ENCODE measurements around the gene ACTL6B. TPM values are rescaled to one million over a fixed set of nuclear protein-coding genes. Genes with fewer than 3 reads are reported as not detected.

Gene ACTL6B
- total RNA-seq, 3 donors from 2014 or later, result not detected

GRCh38 chr7:100694098-100694745 lies 38.0 kb upstream of the ACTL6B start, which contains the start of gene GIGYF1:
Gene GIGYF1 (minus strand): TSS chr7:100694250. CDS start chr7:100688238, 6,012 bp downstream.
- H3K4me1 ChIP-seq, result peaks cover 4 to 14% of the 10 kb centered on the region in 2 donors
- TF ChIP-seq POLR2AphosphoS5 (IDR thresholded peaks at IDR 0.05), result no peak
- TF ChIP-seq POLR2A (IDR thresholded peaks at IDR 0.05), result no peak
- no peak for TF ChIP-seq CTCF (IDR thresholded peaks at IDR 0.05)
- no peaks in the 10 kb centered on the region for H3K9me3 ChIP-seq
- intact Hi-C loops (cut with DNase I; ENCODE audit: low total_unique reads), result no loop called here
- H3K4me3 ChIP-seq, result peak within 1 kb of the TSS; percentile 95 to 100 (median 95)
- no peaks in the 10 kb centered on the region for H3K36me3 ChIP-seq
- DNase-seq (ENCODE audit: low spot score in 2 of 2), result peak; percentile 67 to 68
- no peaks in the 10 kb centered on the region for H3K27me3 ChIP-seq
- peak within 1 kb of the TSS; percentile 93 to 97 for H3K27ac ChIP-seq

GRCh38 chr7:100693312-100694097 lies 37.3 kb upstream of the ACTL6B start:
- Histone ChIP-seq H3K4me1 (peaks cover 4 to 14% of the 10 kb centered on the region in 2 donors), H3K27me3 (no peaks in the 10 kb centered on the region), H3K27ac (peak overlapping the region; percentile 93 to 97), H3K36me3 (no peaks in the 10 kb centered on the region), H3K4me3 (peak overlapping the region; percentile 95 to 100 (median 95)), H3K9me3 (no peaks in the 10 kb centered on the region)
- intact Hi-C loops (cut with DNase I; ENCODE audit: low total_unique reads), result no loop called here
- TF ChIP-seq POLR2A (IDR thresholded peaks at IDR 0.05) (no peak), POLR2AphosphoS5 (IDR thresholded peaks at IDR 0.05) (no peak), CTCF (IDR thresholded peaks at IDR 0.05) (no peak)
- DNase-seq (ENCODE audit: low spot score in 2 of 2), result peak in 1 of 2 donors; percentile 50

DNA sequence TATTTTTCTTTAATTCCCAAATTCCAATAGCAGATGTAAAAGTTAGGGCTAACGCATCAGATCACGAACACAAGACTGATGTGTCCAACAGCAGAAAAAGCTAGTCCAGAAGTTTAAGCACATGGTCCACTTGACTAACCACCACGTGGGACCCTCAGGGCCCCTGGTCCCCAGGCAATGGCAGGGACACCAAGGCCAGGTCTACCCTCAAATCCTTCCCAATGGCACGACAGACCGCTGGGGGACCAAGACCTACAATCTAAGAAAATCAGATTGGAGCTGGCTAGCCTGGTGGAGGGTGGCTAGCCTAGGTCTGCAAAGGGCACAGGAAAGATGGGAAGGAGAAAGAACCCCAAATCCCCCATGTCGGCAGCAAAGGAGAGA lies 36.3 kb upstream of the ACTL6B start:
- intact Hi-C loops (cut with DNase I; ENCODE audit: low total_unique reads), result no loop called here
- TF ChIP-seq POLR2A (IDR thresholded peaks at IDR 0.05) (no peak), CTCF (IDR thresholded peaks at IDR 0.05) (no peak), POLR2AphosphoS5 (IDR thresholded peaks at IDR 0.05) (no peak)
- Histone ChIP-seq H3K4me1 (peaks cover 4 to 14% of the 10 kb centered on the region in 2 donors), H3K36me3 (no peaks in the 10 kb centered on the region), H3K4me3 (peak overlapping the region; percentile 95 to 100 (median 95)), H3K9me3 (no peaks in the 10 kb centered on the region), H3K27me3 (no peaks in the 10 kb centered on the region), H3K27ac (peak overlapping the region; percentile 93 to 97)
- no peak for DNase-seq (ENCODE audit: low spot score in 2 of 2)

DNA sequence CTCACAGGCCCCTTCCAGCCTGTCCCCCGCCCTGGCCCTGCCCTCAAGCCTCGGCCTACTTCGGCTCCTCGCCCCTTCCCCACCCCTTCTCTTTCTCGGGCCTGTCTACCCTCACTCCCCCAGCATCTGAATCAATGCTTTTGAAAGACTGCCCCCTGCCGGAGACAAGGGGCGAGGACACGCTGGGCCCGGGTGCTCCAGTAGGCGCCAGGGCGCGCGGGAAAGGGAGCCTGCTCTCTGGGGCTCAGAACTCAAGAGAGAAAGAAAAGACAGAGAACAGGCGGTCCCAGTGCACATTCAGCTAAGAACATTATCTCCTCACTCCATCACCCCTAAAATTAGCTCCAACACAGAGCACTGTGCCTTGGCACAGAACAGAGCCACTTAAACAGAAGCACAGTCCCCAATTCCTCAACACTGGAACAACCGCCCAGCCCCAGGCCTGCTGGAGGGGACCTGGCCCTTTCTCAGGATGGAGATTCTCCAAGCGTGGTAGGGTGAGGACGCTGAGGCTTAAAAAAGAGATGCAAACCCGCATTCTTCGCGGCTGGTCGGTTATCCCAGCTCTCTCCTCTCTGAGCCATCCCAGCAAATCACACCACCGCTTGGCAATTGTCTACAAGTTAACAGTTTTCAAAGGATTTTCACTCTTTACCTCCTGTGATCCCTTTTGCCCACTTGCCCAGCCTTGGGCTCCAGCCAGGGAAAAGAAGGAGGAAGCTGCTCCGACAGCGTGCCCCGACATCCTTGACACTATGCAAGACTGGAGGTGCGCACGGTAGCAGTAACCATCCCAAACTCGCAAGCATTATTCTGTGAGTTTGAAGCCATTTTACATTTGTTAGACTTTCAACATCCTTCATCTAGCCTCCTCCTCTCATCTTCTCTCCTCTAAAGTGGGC lies 35.7 kb upstream of the ACTL6B start:
- intact Hi-C loops (cut with DNase I; ENCODE audit: low total_unique reads), result no loop called here
- Histone ChIP-seq H3K36me3 (peaks cover 4% of the 10 kb centered on the region), H3K4me1 (peaks cover 4 to 14% of the 10 kb centered on the region in 2 donors), H3K4me3 (peak overlapping the region; percentile 95 to 100 (median 95)), H3K27ac (peak overlapping the region; percentile 21 to 93), H3K27me3 (no peaks in the 10 kb centered on the region), H3K9me3 (no peaks in the 10 kb centered on the region)
- DNase-seq (ENCODE audit: low spot score in 2 of 2), result peak; percentile 68 to 77
- TF ChIP-seq CTCF (IDR thresholded peaks at IDR 0.05), result peak; percentile 72 to 93 (median 83)
- no peak for TF ChIP-seq POLR2A (IDR thresholded peaks at IDR 0.05)

Measured in breast epithelium (tissue), 4 donors.